HCT116 (cell line): ENCODE data around the gene MYO3B. TPM values are rescaled to one million over a fixed set of nuclear protein-coding genes. Genes with fewer than 3 reads are reported as not detected.

ENCODE experiments used
- ATAC-seq: fragments of 200-7000 bp; cut with Tn5 transposase; 2 replicates; pipeline ENCODE4 v1.9.1; 2020; ENCODE audit warnings: mild to moderate bottlenecking, moderate library complexity
- BruUV-seq: library from RNA; stranded (reverse); fragments of 400-500 nt; replicated peaks from 2 replicates; lab custom pipeline; 2021; lab: Mats Ljungman, UMichigan
- CTCF ChIA-PET: fragments of 300-600 bp; sonication (Branson Sonifier 250); formaldehyde crosslinking; loops from one replicate; lab custom pipeline; 2021; ENCODE audit warnings: antibody characterized with exemption; lab: Charles Lee
- POLR2A ChIA-PET: fragments of 300-600, 350-600 bp; sonication (Branson Sonifier 250); formaldehyde crosslinking; loops from one replicate; lab custom pipeline; 2021; ENCODE audit warnings: antibody characterized with exemption; lab: Charles Lee
- RAD21 ChIA-PET, 2 experiments: fragments of 300-600 bp; sonication (Branson Sonifier 250); formaldehyde crosslinking; loops; one replicate each; lab custom pipeline; 2023; ENCODE audit warnings: low total read pairs in 2 of 2; ENCODE audit not compliant: uncharacterized antibody in 2 of 2, unreplicated experiment in 2 of 2, low non-redundant PET in 1 of 2; lab: Charles Lee
- DNase-seq: peaks from one replicate; pipeline ENCODE4 v3.0.0-alpha.2; 2010; ENCODE audit warnings: low read depth, low spot score
- H2AFZ ChIP-seq: fragments of 200-600 bp; shearing (Covaris generic), sonication (generic); 2 replicates; pipeline ENCODE4 v1.6.1; 2017; ENCODE audit warnings: low read depth, mixed run types, mixed read lengths, antibody characterized with exemption, low read length; ENCODE audit not compliant: poor library complexity, severe bottlenecking
- H3K27ac ChIP-seq: 2 replicates; pipeline ENCODE4 v1.5.1; 2012; ENCODE audit warnings: low read depth, low read length
- H3K27me3 ChIP-seq: fragments of 200-600 bp; sonication (generic); 2 replicates; pipeline ENCODE4 v1.6.1; 2016; ENCODE audit warnings: mixed run types, low read length, mixed read lengths; ENCODE audit not compliant: insufficient read depth
- H3K36me3 ChIP-seq, 2 experiments: fragments of 200-500 bp in 1 of 2; fragments of 200-600 bp in 1 of 2; sonication (Bioruptor generic) in 1 of 2; sonication (generic) in 1 of 2; 2 replicates each; pipeline versions ENCODE4 v1.5.1 to v1.6.1; 2014 to 2016; ENCODE audit warnings: low read length in 2 of 2, inconsistent platforms in 1 of 2, mixed read lengths in 1 of 2, mixed run types in 1 of 2; ENCODE audit not compliant: insufficient read depth in 2 of 2, control insufficient read depth in 1 of 2
- H3K4me1 ChIP-seq, 2 experiments: fragments of 200-600 bp in 1 of 2; sonication (generic) in 1 of 2; 2 replicates each; pipeline versions ENCODE4 v1.5.1 to v1.6.1; 2012 to 2017; ENCODE audit warnings: low read length in 2 of 2, inconsistent platforms in 1 of 2, mild to moderate bottlenecking in 1 of 2, mixed read lengths in 1 of 2, mixed run types in 1 of 2, moderate library complexity in 1 of 2; ENCODE audit not compliant: insufficient read depth in 2 of 2, control insufficient read depth in 1 of 2
- H3K4me2 ChIP-seq: fragments of 200-600 bp; sonication (generic); 2 replicates; pipeline ENCODE4 v1.6.1; 2017; ENCODE audit warnings: mixed run types, low read length, mixed read lengths
- H3K4me3 ChIP-seq, 2 experiments: fragments of 200-600 bp in 1 of 2; sonication (generic) in 1 of 2; replicated peaks in 1 of 2; 2 replicates each; pipeline ENCODE4 v1.5.1; 2011 to 2016; ENCODE audit warnings: low read length in 2 of 2, control low read depth in 1 of 2, low read depth in 1 of 2, mild to moderate bottlenecking in 1 of 2, mixed read lengths in 1 of 2, mixed run types in 1 of 2
- H3K79me2 ChIP-seq: fragments of 200-600 bp; sonication (generic); 2 replicates; pipeline ENCODE4 v1.6.1; 2017; ENCODE audit warnings: mild to moderate bottlenecking, mixed run types, low read length, moderate library complexity, mixed read lengths; ENCODE audit not compliant: insufficient read depth
- H3K9ac ChIP-seq: fragments of 200-600 bp; sonication (generic); 2 replicates; pipeline ENCODE4 v1.6.1; 2016; ENCODE audit warnings: low read length, mixed read lengths
- H3K9me2 ChIP-seq: fragments of 200-600 bp; sonication (generic), shearing (Covaris generic); 2 replicates; pipeline ENCODE4 v1.6.1; 2017; ENCODE audit warnings: mixed run types, mild to moderate bottlenecking, moderate library complexity; ENCODE audit not compliant: insufficient read depth
- H3K9me3 ChIP-seq, 2 experiments: fragments of 200-500 bp in 1 of 2; fragments of 200-600 bp in 1 of 2; sonication (Bioruptor generic) in 1 of 2; sonication (generic) in 1 of 2; 2 replicates each; pipeline ENCODE4 v1.6.1; 2014 to 2017; ENCODE audit warnings: low read length in 2 of 2, mixed read lengths in 2 of 2, inconsistent platforms in 1 of 2, low read depth in 1 of 2, mild to moderate bottlenecking in 1 of 2, mixed run types in 1 of 2, moderate library complexity in 1 of 2; ENCODE audit not compliant: control insufficient read depth in 1 of 2, insufficient read depth in 1 of 2
- H4K20me1 ChIP-seq: fragments of 200-600 bp; sonication (generic), shearing (Covaris generic); 2 replicates; pipeline ENCODE4 v1.6.1; 2017; ENCODE audit warnings: mixed run types, mild to moderate bottlenecking, moderate library complexity; ENCODE audit not compliant: insufficient read depth
- CBX3 ChIP-seq: IDR thresholded peaks from 2 replicates; pipeline ENCODE4 v1.6.1; 2012; ENCODE audit warnings: low read depth
- RAD21 ChIP-seq: IDR thresholded peaks from 2 replicates; pipeline ENCODE4 v1.6.1; 2012; ENCODE audit warnings: low read depth, mild to moderate bottlenecking
- REST ChIP-seq: IDR thresholded peaks from 2 replicates; pipeline ENCODE4 v1.6.1; 2012; ENCODE audit warnings: low read depth
- TCF7L2 ChIP-seq: IDR thresholded peaks from 2 replicates; pipeline ENCODE4 v1.7.0; 2011; ENCODE audit warnings: borderline replicate concordance, inconsistent platforms; ENCODE audit not compliant: insufficient read depth, insufficient read length; ENCODE audit errors: extremely low read depth
- ZBTB33 ChIP-seq: IDR thresholded peaks from 2 replicates; pipeline ENCODE4 v1.6.1; 2011; ENCODE audit warnings: mild to moderate bottlenecking, low read length, moderate library complexity; ENCODE audit not compliant: insufficient replicate concordance; ENCODE audit errors: extremely low read depth
- ZNF274 ChIP-seq: fragments of 200-500 bp; sonication (Bioruptor generic); IDR thresholded peaks from 2 replicates; pipeline ENCODE4 v1.6.1; 2014; ENCODE audit warnings: mild to moderate bottlenecking, low read depth, low read length, inconsistent platforms
- intact Hi-C: fragments of 100-400 bp; cut with micrococcal nuclease; formaldehyde crosslinking; loops from 2 replicates; pipeline ENCODE4 v1.10.0; 2022
- total RNA-seq: library from RNA; stranded (reverse); gene quantifications from one replicate; pipeline ENCODE4 v1.2.1, GENCODE V29; 2021; ENCODE audit not compliant: unreplicated experiment

The MYO3B gene
- total RNA-seq, 1 experiment from 2014 or later, result not detected

- H3K9me3 ChIP-seq, result no peaks in the 10 kb centered on the region
- no peak for TF ChIP-seq ZBTB33
- TF ChIP-seq RAD21, result no peak
- TF ChIP-seq CBX3, result no peak
- TF ChIP-seq TCF7L2, result no peak
- TF ChIP-seq REST, result no peak
- TF ChIP-seq ZNF274, result no peak
- H3K36me3 ChIP-seq, result no peaks in the 10 kb centered on the region
- no peaks in the 10 kb centered on the region for H3K9me2 ChIP-seq
- no peak overlapping the region for H3K9ac ChIP-seq
- POLR2A ChIA-PET, result no interaction called here
- H4K20me1 ChIP-seq, result no peaks in the 10 kb centered on the region
- DNase-seq, result no peak
- CTCF ChIA-PET, result no interaction called here
- no peak overlapping the region for H2AFZ ChIP-seq
- RAD21 ChIA-PET, result no interaction called here
- no peak overlapping the region for H3K27ac ChIP-seq
- intact Hi-C loops, result no loop called here
- no peaks in the 10 kb centered on the region for H3K4me1 ChIP-seq
- ATAC-seq, result no peak
- no peaks in the 10 kb centered on the region for H3K79me2 ChIP-seq
- H3K27me3 ChIP-seq, result no peaks in the 10 kb centered on the region
- no TSS peak for BruUV-seq
- no peak overlapping the region for H3K4me3 ChIP-seq
- no peak overlapping the region for H3K4me2 ChIP-seq
These were observed 247.4 kb downstream of the MYO3B start for GRCh38 chr2:170425281-170425751.
